Measurements from ENCODE around the gene LCE4A.

DNA sequence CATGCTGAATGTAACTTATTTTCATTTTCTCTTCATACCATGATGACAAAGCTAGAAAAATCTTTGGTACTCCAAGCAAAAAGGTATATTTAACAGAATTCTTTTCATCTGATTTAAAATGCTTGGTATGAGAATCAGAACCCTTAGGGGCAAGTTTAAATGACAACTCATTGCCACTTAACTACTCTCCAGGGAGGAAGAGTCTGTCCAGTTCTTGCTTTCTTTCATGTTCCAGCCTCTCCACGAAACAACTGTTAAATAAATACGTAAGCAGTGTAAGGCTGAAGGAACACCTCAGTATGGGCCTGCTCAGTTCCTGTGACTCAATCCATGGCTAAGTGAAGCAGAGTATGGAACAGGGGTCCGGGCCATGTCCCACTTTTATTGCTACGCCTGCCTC, 8.2 kb upstream of the LCE4A start:
- TF ChIP-seq, protein P1, sequence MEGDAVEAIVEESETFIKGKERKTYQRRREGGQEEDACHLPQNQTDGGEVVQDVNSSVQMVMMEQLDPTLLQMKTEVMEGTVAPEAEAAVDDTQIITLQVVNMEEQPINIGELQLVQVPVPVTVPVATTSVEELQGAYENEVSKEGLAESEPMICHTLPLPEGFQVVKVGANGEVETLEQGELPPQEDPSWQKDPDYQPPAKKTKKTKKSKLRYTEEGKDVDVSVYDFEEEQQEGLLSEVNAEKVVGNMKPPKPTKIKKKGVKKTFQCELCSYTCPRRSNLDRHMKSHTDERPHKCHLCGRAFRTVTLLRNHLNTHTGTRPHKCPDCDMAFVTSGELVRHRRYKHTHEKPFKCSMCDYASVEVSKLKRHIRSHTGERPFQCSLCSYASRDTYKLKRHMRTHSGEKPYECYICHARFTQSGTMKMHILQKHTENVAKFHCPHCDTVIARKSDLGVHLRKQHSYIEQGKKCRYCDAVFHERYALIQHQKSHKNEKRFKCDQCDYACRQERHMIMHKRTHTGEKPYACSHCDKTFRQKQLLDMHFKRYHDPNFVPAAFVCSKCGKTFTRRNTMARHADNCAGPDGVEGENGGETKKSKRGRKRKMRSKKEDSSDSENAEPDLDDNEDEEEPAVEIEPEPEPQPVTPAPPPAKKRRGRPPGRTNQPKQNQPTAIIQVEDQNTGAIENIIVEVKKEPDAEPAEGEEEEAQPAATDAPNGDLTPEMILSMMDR (IDR thresholded peaks at IDR 0.05 in 2 of 3, conservative IDR thresholded peaks at IDR 0.05 in 1 of 3; ENCODE audit: control insufficient read depth in 2 of 3, extremely low read depth in 1 of 3, insufficient read depth in 1 of 3, low read depth in 3 of 3, low read length in 3 of 3): no peak
- TF ChIP-seq POLR2AphosphoS5 (IDR thresholded peaks at IDR 0.05; ENCODE audit: low read length) (no peak), EGR1 (IDR thresholded peaks at IDR 0.05; ENCODE audit: borderline replicate concordance in 1 of 2, low read depth in 2 of 2, low read length in 2 of 2) (no peak), RELA (IDR thresholded peaks at IDR 0.05; ENCODE audit: borderline replicate concordance, partially characterized antibody) (no peak), TBL1XR1 (IDR thresholded peaks at IDR 0.05; ENCODE audit: low read depth, low read length) (no peak), TARDBP (IDR thresholded peaks at IDR 0.05; ENCODE audit: borderline replicate concordance) (no peak), DPF2 (IDR thresholded peaks at IDR 0.05) (no peak), POLR2A (IDR thresholded peaks at IDR 0.05; ENCODE audit: low read depth, low read length) (no peak), NR2C2 (IDR thresholded peaks at IDR 0.05; ENCODE audit: borderline replicate concordance, control insufficient read depth, insufficient read length, low read depth) (no peak), EZH2 (IDR thresholded peaks at IDR 0.05; ENCODE audit: borderline replicate concordance, control insufficient read depth, low read depth, low read length) (no peak), HDAC2 (IDR thresholded peaks at IDR 0.05) (no peak)
- TF ChIP-seq, protein P2, sequence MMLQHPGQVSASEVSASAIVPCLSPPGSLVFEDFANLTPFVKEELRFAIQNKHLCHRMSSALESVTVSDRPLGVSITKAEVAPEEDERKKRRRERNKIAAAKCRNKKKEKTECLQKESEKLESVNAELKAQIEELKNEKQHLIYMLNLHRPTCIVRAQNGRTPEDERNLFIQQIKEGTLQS (IDR thresholded peaks at IDR 0.05; ENCODE audit: borderline replicate concordance, extremely low read depth, low read depth, low read length): no peak

Measured in GM12878 (cell line).